Caco-2 (cell line): ENCODE results near the gene TNFRSF4. TPM values are rescaled to one million over a fixed set of nuclear protein-coding genes. Genes with fewer than 3 reads are reported as not detected.

Experiments
- BruUV-seq: library from RNA; stranded (reverse); fragments of 400-500 nt; replicated peaks from 2 replicates; lab custom pipeline; 2021; lab: Mats Ljungman, UMichigan
- CTCF ChIA-PET: fragments of 300-600 bp; sonication (Branson Sonifier 250); formaldehyde crosslinking; loops from one replicate; lab custom pipeline; 2022; ENCODE audit warnings: antibody characterized with exemption; lab: Charles Lee
- POLR2A ChIA-PET: fragments of 300-600 bp; sonication (Branson Sonifier 250); formaldehyde crosslinking; loops from one replicate; lab custom pipeline; 2022; ENCODE audit warnings: antibody characterized with exemption; lab: Charles Lee
- DNase-seq, 2 experiments: peaks; one replicate each; pipeline versions ENCODE4 v3.0.0 to v3.0.0-alpha.2; 2020 to 2022
- H3K27me3 ChIP-seq: replicated peaks from 2 replicates; pipeline ENCODE4 v1.6.0; 2011; ENCODE audit warnings: low read length; ENCODE audit not compliant: control insufficient read depth, insufficient read depth
- H3K36me3 ChIP-seq: 2 replicates; pipeline ENCODE4 v1.5.1; 2011; ENCODE audit warnings: low read length; ENCODE audit not compliant: control insufficient read depth, insufficient read depth
- H3K4me1 ChIP-seq: fragments of 250-450 bp; sonication (Bioruptor Pico); 2 replicates; pipeline ENCODE4 v1.5.1; 2020; ENCODE audit warnings: mild to moderate bottlenecking
- H3K4me3 ChIP-seq: 2 replicates; pipeline ENCODE4 v1.5.1; 2011; ENCODE audit warnings: low read depth, mild to moderate bottlenecking, control low read depth, low read length
- H3K9me3 ChIP-seq: fragments of 250-450 bp; sonication (Bioruptor Pico); 2 replicates; pipeline ENCODE4 v1.5.1; 2020; ENCODE audit warnings: mild to moderate bottlenecking, moderate library complexity
- H3K27ac Mint-ChIP-seq: one replicate; pipeline ENCODE4 v1.8.0; 2022; ENCODE audit warnings: mixed read lengths; ENCODE audit not compliant: unreplicated experiment
- H3K27me3 Mint-ChIP-seq: one replicate; pipeline ENCODE4 v1.8.0; 2022; ENCODE audit warnings: mixed read lengths; ENCODE audit not compliant: insufficient read depth, unreplicated experiment
- H3K36me3 Mint-ChIP-seq: one replicate; pipeline ENCODE4 v1.8.0; 2022; ENCODE audit warnings: mild to moderate bottlenecking, mixed read lengths; ENCODE audit not compliant: insufficient read depth, unreplicated experiment
- H3K4me1 Mint-ChIP-seq: one replicate; pipeline ENCODE4 v1.8.0; 2022; ENCODE audit warnings: low read depth, mixed read lengths; ENCODE audit not compliant: unreplicated experiment
- H3K4me3 Mint-ChIP-seq: one replicate; pipeline ENCODE4 v1.8.0; 2022; ENCODE audit warnings: mild to moderate bottlenecking, moderate library complexity, mixed read lengths; ENCODE audit not compliant: unreplicated experiment
- H3K9me3 Mint-ChIP-seq: one replicate; pipeline ENCODE4 v1.8.0; 2022; ENCODE audit warnings: mixed read lengths; ENCODE audit not compliant: unreplicated experiment
- intact Hi-C: fragments of 100-400 bp; cut with micrococcal nuclease; formaldehyde crosslinking; loops from one replicate; pipeline ENCODE4 v1.10.0; 2022; ENCODE audit not compliant: unreplicated experiment
- total RNA-seq: library from RNA; stranded (reverse); gene quantifications from 2 replicates; pipeline ENCODE4 v1.2.3, GENCODE V29; 2022
- TF ChIP-seq, protein P1 (sequence below), 2 experiments: fragments of 200-600 bp in 1 of 2; IDR thresholded peaks; 1 replicate in 1 of 2; 2 replicates in 1 of 2; pipeline versions ENCODE4 v1.5.1 to v1.8.0; 2011 to 2022; ENCODE audit warnings: antibody characterized with exemption in 1 of 2, control low read depth in 1 of 2, inconsistent platforms in 1 of 2, low read depth in 1 of 2, low read length in 1 of 2, mild to moderate bottlenecking in 1 of 2, moderate library complexity in 1 of 2; ENCODE audit not compliant: insufficient read depth in 1 of 2, severe bottlenecking in 1 of 2, unreplicated experiment in 1 of 2

The TNFRSF4 gene
- total RNA-seq, 1 experiment from 2014 or later, result not detected

GRCh38 chr1:1228187-1228586 is 14.2 kb upstream of the TNFRSF4 start:
- H3K27me3 ChIP-seq, result no peaks in the 10 kb centered on the region
- H3K4me3 ChIP-seq, result no peak overlapping the region
- POLR2A ChIA-PET, result no interaction called here
- Mint-ChIP-seq H3K27ac (no peak overlapping the region), H3K4me3 (no peak overlapping the region), H3K9me3 (no peaks in the 10 kb centered on the region), H3K4me1 (peaks cover 6% of the 10 kb centered on the region), H3K27me3 (no peaks in the 10 kb centered on the region), H3K36me3 (peaks cover 46% of the 10 kb centered on the region)
- CTCF ChIA-PET, result no interaction called here
- H3K4me1 ChIP-seq, result peaks cover 6% of the 10 kb centered on the region
- intact Hi-C loops, result no loop called here
- DNase-seq, result no peak
- peaks cover 2% of the 10 kb centered on the region; the same call in 1 of the 2 replicates for H3K36me3 ChIP-seq
- TF ChIP-seq, protein P1, sequence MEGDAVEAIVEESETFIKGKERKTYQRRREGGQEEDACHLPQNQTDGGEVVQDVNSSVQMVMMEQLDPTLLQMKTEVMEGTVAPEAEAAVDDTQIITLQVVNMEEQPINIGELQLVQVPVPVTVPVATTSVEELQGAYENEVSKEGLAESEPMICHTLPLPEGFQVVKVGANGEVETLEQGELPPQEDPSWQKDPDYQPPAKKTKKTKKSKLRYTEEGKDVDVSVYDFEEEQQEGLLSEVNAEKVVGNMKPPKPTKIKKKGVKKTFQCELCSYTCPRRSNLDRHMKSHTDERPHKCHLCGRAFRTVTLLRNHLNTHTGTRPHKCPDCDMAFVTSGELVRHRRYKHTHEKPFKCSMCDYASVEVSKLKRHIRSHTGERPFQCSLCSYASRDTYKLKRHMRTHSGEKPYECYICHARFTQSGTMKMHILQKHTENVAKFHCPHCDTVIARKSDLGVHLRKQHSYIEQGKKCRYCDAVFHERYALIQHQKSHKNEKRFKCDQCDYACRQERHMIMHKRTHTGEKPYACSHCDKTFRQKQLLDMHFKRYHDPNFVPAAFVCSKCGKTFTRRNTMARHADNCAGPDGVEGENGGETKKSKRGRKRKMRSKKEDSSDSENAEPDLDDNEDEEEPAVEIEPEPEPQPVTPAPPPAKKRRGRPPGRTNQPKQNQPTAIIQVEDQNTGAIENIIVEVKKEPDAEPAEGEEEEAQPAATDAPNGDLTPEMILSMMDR (IDR thresholded peaks at IDR 0.05; ENCODE audit: insufficient read depth in 1 of 2, low read depth in 1 of 2, low read length in 1 of 2, severe bottlenecking in 1 of 2, unreplicated experiment in 1 of 2), result no peak
- BruUV-seq, result no TSS peak
- no peaks in the 10 kb centered on the region for H3K9me3 ChIP-seq

DNA sequence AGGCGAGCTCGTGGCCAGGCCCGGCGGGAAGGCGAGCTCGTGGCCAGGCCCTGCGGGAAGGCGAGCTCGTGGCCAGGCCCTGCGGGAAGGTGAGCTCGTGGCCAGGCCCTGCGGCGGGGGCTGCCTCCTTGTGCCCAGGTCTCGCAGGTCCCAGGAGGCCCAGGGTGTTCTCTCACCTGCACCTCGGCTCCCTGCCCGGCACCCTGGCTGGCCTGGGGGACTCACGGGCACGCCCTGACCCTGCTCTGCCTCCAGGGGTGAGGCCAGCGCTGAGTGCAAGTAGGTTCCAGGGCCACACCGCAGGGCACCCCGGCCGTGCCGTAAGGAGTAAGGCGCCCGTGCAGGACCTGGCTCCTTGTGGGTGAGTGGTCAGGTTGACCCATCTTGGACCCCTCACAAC is 13.4 kb upstream of the TNFRSF4 start:
- no peak for DNase-seq
- Histone ChIP-seq H3K4me3 (no peak overlapping the region), H3K36me3 (peaks cover 3% of the 10 kb centered on the region; the same call in 1 of the 2 replicates), H3K27me3 (no peaks in the 10 kb centered on the region), H3K4me1 (no peaks in the 10 kb centered on the region), H3K9me3 (no peaks in the 10 kb centered on the region)
- TF ChIP-seq, protein P1 (IDR thresholded peaks at IDR 0.05; ENCODE audit: insufficient read depth in 1 of 2, low read depth in 1 of 2, low read length in 1 of 2, severe bottlenecking in 1 of 2, unreplicated experiment in 1 of 2), result no peak
- Mint-ChIP-seq H3K4me3 (no peak overlapping the region), H3K9me3 (no peaks in the 10 kb centered on the region), H3K27me3 (no peaks in the 10 kb centered on the region), H3K27ac (no peak overlapping the region), H3K36me3 (peaks cover 51% of the 10 kb centered on the region), H3K4me1 (peaks cover 6% of the 10 kb centered on the region)
- CTCF ChIA-PET, result no interaction called here
- POLR2A ChIA-PET, result no interaction called here
- intact Hi-C loops, result no loop called here
- BruUV-seq, result no TSS peak

GRCh38 chr1:1226566-1227362 is 12.8 kb upstream of the TNFRSF4 start:
- no peaks in the 10 kb centered on the region for H3K4me1 ChIP-seq
- CTCF ChIA-PET, result no interaction called here
- BruUV-seq, result no TSS peak
- peaks cover 3% of the 10 kb centered on the region; the same call in 1 of the 2 replicates for H3K36me3 ChIP-seq
- Mint-ChIP-seq H3K4me3 (no peak overlapping the region), H3K27me3 (no peaks in the 10 kb centered on the region), H3K4me1 (peaks cover 6% of the 10 kb centered on the region), H3K9me3 (no peaks in the 10 kb centered on the region), H3K36me3 (peaks cover 51% of the 10 kb centered on the region), H3K27ac (no peak overlapping the region)
- no peak for DNase-seq
- POLR2A ChIA-PET, result no interaction called here
- intact Hi-C loops, result no loop called here
- TF ChIP-seq, protein P1 (IDR thresholded peaks at IDR 0.05; ENCODE audit: insufficient read depth in 1 of 2, low read depth in 1 of 2, low read length in 1 of 2, severe bottlenecking in 1 of 2, unreplicated experiment in 1 of 2), result no peak
- H3K9me3 ChIP-seq, result no peaks in the 10 kb centered on the region
- H3K4me3 ChIP-seq, result no peak overlapping the region
- no peaks in the 10 kb centered on the region for H3K27me3 ChIP-seq
